Activated gamma-delta T cell treated with anti-CD3 and anti-CD28 coated beads, Interleukin-2, amount 50 U/mL, for 16 hours (primary cell): ENCODE measurements around the gene RHOA.

Experiments
- DNase-seq: peaks from one replicate; pipeline ENCODE4 v3.0.0-alpha.2; 2020; ENCODE audit warnings: low read depth

The RHOA gene

DNA sequence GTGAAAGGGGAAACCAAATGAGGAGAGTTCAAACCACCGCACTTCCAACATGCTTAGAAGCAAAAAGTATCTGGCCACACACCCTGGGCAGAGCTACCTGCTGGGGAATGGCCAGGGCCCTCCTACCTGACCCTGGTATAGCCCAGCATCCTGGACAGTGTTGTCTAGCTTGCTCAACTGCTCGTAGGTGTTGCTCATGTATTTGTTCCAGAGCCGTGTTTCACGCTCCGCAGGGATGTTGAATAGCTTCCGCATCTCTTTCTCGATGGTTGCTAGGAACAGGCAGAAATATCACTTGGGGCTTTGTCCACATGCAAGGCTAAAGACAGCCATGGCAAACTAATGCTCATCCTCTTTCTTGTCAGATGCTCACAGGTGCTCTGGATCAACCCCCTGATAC lies 87.0 kb downstream of the RHOA start:
- no peak for DNase-seq

DNA sequence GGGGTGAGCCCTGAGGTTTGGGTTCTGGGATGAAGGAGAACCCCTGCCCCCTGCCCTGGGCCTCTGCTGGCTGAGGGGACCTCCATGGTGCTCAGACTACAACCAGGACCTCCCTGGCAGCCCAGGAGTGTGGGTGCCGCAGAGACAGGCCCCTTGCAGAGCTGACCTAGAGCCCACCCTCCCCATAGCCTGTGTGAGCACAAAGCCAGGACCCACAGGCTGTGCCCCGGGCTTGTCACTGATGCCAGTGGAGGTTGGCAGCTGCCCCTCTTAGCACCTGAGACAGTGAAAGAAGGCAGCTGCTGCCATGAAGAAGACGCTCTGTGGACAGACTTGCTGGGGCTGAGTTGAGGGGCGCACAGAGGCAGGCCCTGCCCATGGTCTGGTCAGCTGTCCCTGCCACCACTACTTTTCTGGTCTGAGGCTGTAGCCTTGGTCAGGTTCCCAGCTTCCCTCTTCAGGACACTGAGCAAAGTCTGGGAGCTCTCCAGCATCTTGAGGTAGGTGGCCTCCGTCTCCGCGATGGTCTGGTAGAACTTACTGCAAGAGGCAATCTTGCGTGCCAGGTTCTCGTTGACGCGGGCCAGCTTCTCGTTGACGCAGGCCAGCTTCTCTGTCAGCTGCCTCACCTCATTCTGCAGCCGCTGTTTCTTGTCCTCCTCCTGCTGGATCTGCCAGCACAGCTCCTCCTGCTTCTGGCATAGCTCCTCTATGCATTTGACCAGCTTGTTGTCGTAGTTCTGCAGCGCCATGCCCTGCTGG lies 94.9 kb downstream of the RHOA start:
- no peak for DNase-seq

DNA sequence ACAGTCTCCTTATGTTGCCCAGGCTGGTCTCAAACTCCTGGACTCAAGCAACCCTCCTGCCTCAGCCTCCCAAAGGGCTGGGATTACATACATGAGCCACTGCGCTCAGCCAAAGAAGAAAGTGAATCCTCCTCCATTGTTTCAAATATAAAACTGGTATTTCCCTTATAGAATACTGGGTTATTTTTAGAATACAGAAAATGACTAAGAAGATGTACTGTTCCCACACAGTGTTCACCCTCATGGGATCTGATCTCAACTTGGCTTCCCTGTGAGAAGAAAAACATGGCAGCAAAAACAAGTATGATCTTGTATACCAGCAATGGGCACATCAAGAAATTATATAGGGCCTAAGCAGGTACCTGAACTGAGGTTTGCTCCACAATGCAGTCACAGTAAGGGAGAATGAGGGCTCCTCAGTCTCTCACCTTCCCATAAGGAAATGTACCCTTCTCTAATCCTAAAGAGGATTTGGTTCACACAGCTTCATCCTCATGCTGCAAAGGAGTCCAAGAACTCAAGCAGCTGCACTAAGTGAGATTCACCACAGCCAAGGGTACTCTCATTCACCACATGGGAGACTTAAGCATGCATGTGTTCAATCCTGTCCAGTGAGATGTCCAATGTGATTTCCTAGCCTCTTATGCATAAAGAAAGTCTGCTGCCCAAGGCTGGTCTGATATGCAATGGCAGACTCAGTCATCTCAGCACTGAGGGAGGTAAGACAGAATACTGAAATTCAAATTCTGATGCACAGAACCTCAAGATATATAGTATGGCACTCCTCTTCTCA lies 97.7 kb downstream of the RHOA start:
- DNase-seq: no peak

DNA sequence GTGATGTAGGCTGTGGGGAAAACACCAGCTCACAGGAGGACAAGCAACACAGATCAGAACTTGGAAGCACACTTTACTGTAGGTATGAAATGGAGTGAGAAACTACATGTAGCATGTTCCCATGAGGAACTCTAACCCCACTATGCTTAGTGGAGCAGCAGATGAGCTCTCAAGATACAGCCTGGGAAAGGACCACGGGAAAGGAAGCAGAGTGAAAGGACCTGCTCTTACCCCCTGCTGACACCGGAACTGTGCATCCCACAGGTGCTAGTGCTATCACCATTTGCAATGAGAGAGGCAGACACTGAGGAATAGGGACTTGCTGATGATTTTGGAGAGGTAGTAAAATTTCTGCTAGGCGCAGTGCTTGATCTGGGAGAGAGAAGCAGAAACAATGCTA lies 100.5 kb downstream of the RHOA start:
- DNase-seq: no peak

DNA sequence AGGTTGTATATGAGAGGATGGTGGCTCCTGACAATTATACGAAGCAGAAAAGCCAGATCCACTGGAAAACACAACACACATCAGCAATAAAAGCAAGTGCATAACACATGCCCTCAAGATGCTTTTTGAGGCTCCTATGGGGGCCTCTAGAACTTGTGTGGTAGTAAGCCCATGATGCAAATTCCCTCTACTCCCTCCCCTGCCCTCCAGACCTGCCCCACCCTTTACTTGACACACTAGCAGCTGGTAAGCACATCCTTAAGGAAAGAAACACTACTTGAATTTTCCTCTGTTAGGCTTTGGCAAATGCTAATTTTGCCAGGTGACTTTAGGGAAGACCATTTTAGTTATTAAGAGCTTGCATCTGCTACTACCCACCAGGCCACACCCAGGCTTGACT lies 101.1 kb downstream of the RHOA start:
- no peak for DNase-seq
